ENCODE measurements around the gene CUEDC2.

Gene CUEDC2

GRCh38 chr10:102416283-102416682 is 16.1 kb downstream of the CUEDC2 start:
- Histone ChIP-seq H3K4me1 (ENCODE audit: insufficient read depth, low read length) (peaks cover 4% of the 10 kb centered on the region; the same call in 1 of the 2 replicates), H3K27ac (ENCODE audit: low read depth, low read length) (no peak overlapping the region), H3K9me3 (ENCODE audit: insufficient read depth, low read depth, low read length) (no peaks in the 10 kb centered on the region), H3K27me3 (ENCODE audit: insufficient read depth, low read length) (peaks cover 15% of the 10 kb centered on the region), H3K36me3 (ENCODE audit: insufficient read depth, low read length) (no peaks in the 10 kb centered on the region), H3K9ac (ENCODE audit: low read depth, low read length) (no peak overlapping the region), H3K4me3 (ENCODE audit: low read length) (no peak overlapping the region)
- WGBS: 86% methylated on average over 9 of the region's 9 CpGs

- WGBS: 81% methylated on average over 20 of the region's 20 CpGs
Observed at GRCh38 chr10:102414749-102415148, 17.6 kb downstream of the CUEDC2 start.

GRCh38 chr10:102413806-102414561 is 18.4 kb downstream of the CUEDC2 start:
- 88% methylated on average over 16 of the region's 16 CpGs for WGBS
- H3K36me3 ChIP-seq (ENCODE audit: insufficient read depth, low read length): no peaks in the 10 kb centered on the region
- peaks cover 38% of the 10 kb centered on the region for H3K27me3 ChIP-seq (ENCODE audit: insufficient read depth, low read length)

More at GRCh38 chr10:102414749-102415148, 17.6 kb downstream of the CUEDC2 start:
- peaks cover 30% of the 10 kb centered on the region for H3K27me3 ChIP-seq (ENCODE audit: insufficient read depth, low read length)
- no peak overlapping the region for H3K4me3 ChIP-seq (ENCODE audit: low read length)
- H3K36me3 ChIP-seq (ENCODE audit: insufficient read depth, low read length): no peaks in the 10 kb centered on the region
- H3K27ac ChIP-seq (ENCODE audit: low read depth, low read length): no peak overlapping the region
- H3K9me3 ChIP-seq (ENCODE audit: insufficient read depth, low read depth, low read length): no peaks in the 10 kb centered on the region
- H3K9ac ChIP-seq (ENCODE audit: low read depth, low read length): no peak overlapping the region
- peaks cover 7% of the 10 kb centered on the region; the same call in 1 of the 2 replicates for H3K4me1 ChIP-seq (ENCODE audit: insufficient read depth, low read length)

GRCh38 chr10:102413053-102413705 is 19.2 kb downstream of the CUEDC2 start:
- H3K4me1 ChIP-seq (ENCODE audit: insufficient read depth, low read length): peaks cover 9% of the 10 kb centered on the region; the same call in 1 of the 2 replicates
- peaks cover 43% of the 10 kb centered on the region for H3K27me3 ChIP-seq (ENCODE audit: insufficient read depth, low read length)
- no peak overlapping the region for H3K27ac ChIP-seq (ENCODE audit: low read depth, low read length)
- no peak overlapping the region for H3K4me3 ChIP-seq (ENCODE audit: low read length)
- H3K36me3 ChIP-seq (ENCODE audit: insufficient read depth, low read length): no peaks in the 10 kb centered on the region
- WGBS: 31% methylated on average over 5 of the region's 5 CpGs
- no peak overlapping the region for H3K9ac ChIP-seq (ENCODE audit: low read depth, low read length)
- H3K9me3 ChIP-seq (ENCODE audit: insufficient read depth, low read depth, low read length): no peaks in the 10 kb centered on the region

More at GRCh38 chr10:102413806-102414561, 18.4 kb downstream of the CUEDC2 start:
- no peak overlapping the region for H3K9ac ChIP-seq (ENCODE audit: low read depth, low read length)
- H3K27ac ChIP-seq (ENCODE audit: low read depth, low read length): no peak overlapping the region
- no peaks in the 10 kb centered on the region for H3K9me3 ChIP-seq (ENCODE audit: insufficient read depth, low read depth, low read length)
- no peak overlapping the region for H3K4me3 ChIP-seq (ENCODE audit: low read length)
- H3K4me1 ChIP-seq (ENCODE audit: insufficient read depth, low read length): peaks cover 12% of the 10 kb centered on the region; the same call in 1 of the 2 replicates

- Histone ChIP-seq H3K4me3 (ENCODE audit: low read length) (no peak overlapping the region), H3K36me3 (ENCODE audit: insufficient read depth, low read length) (no peaks in the 10 kb centered on the region), H3K4me1 (ENCODE audit: insufficient read depth, low read length) (peaks cover 8% of the 10 kb centered on the region; the same call in 1 of the 2 replicates), H3K9me3 (ENCODE audit: insufficient read depth, low read depth, low read length) (no peaks in the 10 kb centered on the region), H3K27me3 (ENCODE audit: insufficient read depth, low read length) (peaks cover 51% of the 10 kb centered on the region), H3K27ac (ENCODE audit: low read depth, low read length) (no peak overlapping the region), H3K9ac (ENCODE audit: low read depth, low read length) (no peak overlapping the region)
- WGBS: 90% methylated on average over 10 of the region's 10 CpGs
Observed at GRCh38 chr10:102412293-102412692, 20.1 kb downstream of the CUEDC2 start.

- Histone ChIP-seq H3K27me3 (ENCODE audit: insufficient read depth, low read length) (peaks cover 53% of the 10 kb centered on the region), H3K27ac (ENCODE audit: low read depth, low read length) (no peak overlapping the region), H3K9me3 (ENCODE audit: insufficient read depth, low read depth, low read length) (no peaks in the 10 kb centered on the region), H3K4me3 (ENCODE audit: low read length) (peak overlapping the region; percentile 63), H3K4me1 (ENCODE audit: insufficient read depth, low read length) (peaks cover 8% of the 10 kb centered on the region; the same call in 1 of the 2 replicates), H3K9ac (ENCODE audit: low read depth, low read length) (no peak overlapping the region), H3K36me3 (ENCODE audit: insufficient read depth, low read length) (no peaks in the 10 kb centered on the region)
- WGBS: 89% methylated on average over 14 of the region's 14 CpGs
Observed at GRCh38 chr10:102411341-102412255, 20.8 kb downstream of the CUEDC2 start.

GRCh38 chr10:102410429-102411073 is 21.8 kb downstream of the CUEDC2 start:
- H3K4me1 ChIP-seq (ENCODE audit: insufficient read depth, low read length): peaks cover 8% of the 10 kb centered on the region; the same call in 1 of the 2 replicates
- 4% methylated on average over 48 of the region's 48 CpGs for WGBS
- peaks cover 55% of the 10 kb centered on the region for H3K27me3 ChIP-seq (ENCODE audit: insufficient read depth, low read length)
- peak overlapping the region; percentile 33 for H3K9ac ChIP-seq (ENCODE audit: low read depth, low read length)
- H3K27ac ChIP-seq (ENCODE audit: low read depth, low read length): no peak overlapping the region
- H3K4me3 ChIP-seq (ENCODE audit: low read length): peak overlapping the region; percentile 63
- no peaks in the 10 kb centered on the region for H3K36me3 ChIP-seq (ENCODE audit: insufficient read depth, low read length)
- H3K9me3 ChIP-seq (ENCODE audit: insufficient read depth, low read depth, low read length): no peaks in the 10 kb centered on the region

- Histone ChIP-seq H3K4me3 (ENCODE audit: low read length) (peak overlapping the region; percentile 63), H3K36me3 (ENCODE audit: insufficient read depth, low read length) (no peaks in the 10 kb centered on the region), H3K9ac (ENCODE audit: low read depth, low read length) (peak overlapping the region; percentile 33), H3K9me3 (ENCODE audit: insufficient read depth, low read depth, low read length) (no peaks in the 10 kb centered on the region), H3K27me3 (ENCODE audit: insufficient read depth, low read length) (peaks cover 55% of the 10 kb centered on the region), H3K4me1 (ENCODE audit: insufficient read depth, low read length) (peaks cover 8% of the 10 kb centered on the region; the same call in 1 of the 2 replicates), H3K27ac (ENCODE audit: low read depth, low read length) (no peak overlapping the region)
- WGBS: 39% methylated on average over 24 of the region's 24 CpGs
Observed at GRCh38 chr10:102409604-102410428, 22.6 kb downstream of the CUEDC2 start.

GRCh38 chr10:102408728-102409603 is 23.4 kb downstream of the CUEDC2 start:
- 1% methylated on average over 101 of the region's 103 CpGs for WGBS
- H3K4me3 ChIP-seq (ENCODE audit: low read length): peak overlapping the region; percentile 63
- no peak overlapping the region for H3K27ac ChIP-seq (ENCODE audit: low read depth, low read length)
- peaks cover 8% of the 10 kb centered on the region; the same call in 1 of the 2 replicates for H3K4me1 ChIP-seq (ENCODE audit: insufficient read depth, low read length)
- no peaks in the 10 kb centered on the region for H3K36me3 ChIP-seq (ENCODE audit: insufficient read depth, low read length)
- H3K27me3 ChIP-seq (ENCODE audit: insufficient read depth, low read length): peaks cover 55% of the 10 kb centered on the region
- H3K9me3 ChIP-seq (ENCODE audit: insufficient read depth, low read depth, low read length): no peaks in the 10 kb centered on the region
- H3K9ac ChIP-seq (ENCODE audit: low read depth, low read length): no peak overlapping the region; the same call in 1 of the 2 replicates

Data from HUES64 (cell line).